Ishikawa (cell line): Measurements from ENCODE around the gene MYO5A.

Experiments
- CEBPB ChIP-seq: IDR thresholded peaks from 2 replicates; pipeline ENCODE4 v1.6.1; 2012
- CREB1 ChIP-seq: IDR thresholded peaks from 2 replicates; pipeline ENCODE4 v1.6.1; 2012; ENCODE audit warnings: low read depth
- EP300 ChIP-seq: IDR thresholded peaks from 2 replicates; pipeline ENCODE4 v1.6.1; 2012; ENCODE audit warnings: borderline replicate concordance
- NFIC ChIP-seq: IDR thresholded peaks from 2 replicates; pipeline ENCODE4 v1.6.1; 2012
- RAD21 ChIP-seq: IDR thresholded peaks from 2 replicates; pipeline ENCODE4 v1.6.1; 2012; ENCODE audit warnings: low read depth
- TAF1 ChIP-seq: IDR thresholded peaks from 2 replicates; pipeline ENCODE4 v1.6.1; 2012; ENCODE audit warnings: low read depth, mild to moderate bottlenecking
- TCF12 ChIP-seq: IDR thresholded peaks from 2 replicates; pipeline ENCODE4 v1.6.1; 2012; ENCODE audit warnings: low read depth
- USF1 ChIP-seq: IDR thresholded peaks from 2 replicates; pipeline ENCODE4 v1.6.1; 2012
- TF ChIP-seq, protein P1 (sequence below): IDR thresholded peaks from 2 replicates; pipeline ENCODE4 v1.6.1; 2012; ENCODE audit warnings: low read depth, mild to moderate bottlenecking
- TF ChIP-seq, protein P2 (sequence below): IDR thresholded peaks from 2 replicates; pipeline ENCODE4 v1.6.1; 2012

GRCh38 chr15:52532427-52532826 lies 3.7 kb upstream of the MYO5A start:
- TF ChIP-seq, protein P1, sequence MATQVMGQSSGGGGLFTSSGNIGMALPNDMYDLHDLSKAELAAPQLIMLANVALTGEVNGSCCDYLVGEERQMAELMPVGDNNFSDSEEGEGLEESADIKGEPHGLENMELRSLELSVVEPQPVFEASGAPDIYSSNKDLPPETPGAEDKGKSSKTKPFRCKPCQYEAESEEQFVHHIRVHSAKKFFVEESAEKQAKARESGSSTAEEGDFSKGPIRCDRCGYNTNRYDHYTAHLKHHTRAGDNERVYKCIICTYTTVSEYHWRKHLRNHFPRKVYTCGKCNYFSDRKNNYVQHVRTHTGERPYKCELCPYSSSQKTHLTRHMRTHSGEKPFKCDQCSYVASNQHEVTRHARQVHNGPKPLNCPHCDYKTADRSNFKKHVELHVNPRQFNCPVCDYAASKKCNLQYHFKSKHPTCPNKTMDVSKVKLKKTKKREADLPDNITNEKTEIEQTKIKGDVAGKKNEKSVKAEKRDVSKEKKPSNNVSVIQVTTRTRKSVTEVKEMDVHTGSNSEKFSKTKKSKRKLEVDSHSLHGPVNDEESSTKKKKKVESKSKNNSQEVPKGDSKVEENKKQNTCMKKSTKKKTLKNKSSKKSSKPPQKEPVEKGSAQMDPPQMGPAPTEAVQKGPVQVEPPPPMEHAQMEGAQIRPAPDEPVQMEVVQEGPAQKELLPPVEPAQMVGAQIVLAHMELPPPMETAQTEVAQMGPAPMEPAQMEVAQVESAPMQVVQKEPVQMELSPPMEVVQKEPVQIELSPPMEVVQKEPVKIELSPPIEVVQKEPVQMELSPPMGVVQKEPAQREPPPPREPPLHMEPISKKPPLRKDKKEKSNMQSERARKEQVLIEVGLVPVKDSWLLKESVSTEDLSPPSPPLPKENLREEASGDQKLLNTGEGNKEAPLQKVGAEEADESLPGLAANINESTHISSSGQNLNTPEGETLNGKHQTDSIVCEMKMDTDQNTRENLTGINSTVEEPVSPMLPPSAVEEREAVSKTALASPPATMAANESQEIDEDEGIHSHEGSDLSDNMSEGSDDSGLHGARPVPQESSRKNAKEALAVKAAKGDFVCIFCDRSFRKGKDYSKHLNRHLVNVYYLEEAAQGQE, result no peak
- TF ChIP-seq, protein P2, sequence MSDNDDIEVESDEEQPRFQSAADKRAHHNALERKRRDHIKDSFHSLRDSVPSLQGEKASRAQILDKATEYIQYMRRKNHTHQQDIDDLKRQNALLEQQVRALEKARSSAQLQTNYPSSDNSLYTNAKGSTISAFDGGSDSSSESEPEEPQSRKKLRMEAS, result no peak
- no peak for TF ChIP-seq RAD21
- no peak for TF ChIP-seq CREB1
- no peak for TF ChIP-seq TAF1
- TF ChIP-seq EP300, result no peak
- TF ChIP-seq USF1, result no peak
- no peak for TF ChIP-seq CEBPB
- TF ChIP-seq NFIC, result no peak
- TF ChIP-seq TCF12, result no peak
